ENCODE measurements around the gene ENTREP3.
"Not testable (repeated sequence)": the region's sequence is repeated elsewhere in the genome, so short reads cannot be mapped to it uniquely, and the experiment has no call there.

ENTREP3 gene

GRCh38 chr1:155247667-155248553 lies 7.4 kb downstream of the ENTREP3 start:
- H3K4me1 ChIP-seq (ENCODE audit: control insufficient read depth, insufficient read depth, low read depth, low read length), result peaks cover 13% of the 10 kb centered on the region
- H2BK12ac ChIP-seq (ENCODE audit: low read length in 2 of 2), result no peak overlapping the region
- H3K23ac ChIP-seq (ENCODE audit: low read length in 2 of 2), result no peak overlapping the region
- no peaks in the 10 kb centered on the region for H3K9me3 ChIP-seq (ENCODE audit: control insufficient read depth, low read length)
- H3K79me1 ChIP-seq (replicated peaks; ENCODE audit: low read length, poor library complexity, severe bottlenecking), result peaks cover 9% of the 10 kb centered on the region
- no peak overlapping the region for H2AFZ ChIP-seq (ENCODE audit: low read depth, low read length)
- H3K4ac ChIP-seq (ENCODE audit: low read depth in 1 of 2, low read length in 2 of 2), result no peak overlapping the region
- H3K4me3 ChIP-seq (ENCODE audit: insufficient read depth in 1 of 2, low read depth in 1 of 2, low read length in 2 of 2), result no peak overlapping the region
- no peak overlapping the region for H3K14ac ChIP-seq (ENCODE audit: low read length in 2 of 2)
- no peak overlapping the region for H2AK5ac ChIP-seq (ENCODE audit: low read length, severe bottlenecking)
- no peak overlapping the region for H2BK120ac ChIP-seq (ENCODE audit: low read depth, low read length)
- H4K91ac ChIP-seq (ENCODE audit: low read length), result no peak overlapping the region
- no peak for DNase-seq
- H3K27me3 ChIP-seq (ENCODE audit: control insufficient read depth in 1 of 2, insufficient read depth in 1 of 2, low read length in 2 of 2), result no peaks in the 10 kb centered on the region
- no peak overlapping the region for H3K9ac ChIP-seq (ENCODE audit: low read length)
- H2BK5ac ChIP-seq (ENCODE audit: low read depth, low read length, poor library complexity, severe bottlenecking), result no peak overlapping the region
- no peak overlapping the region for H3K4me2 ChIP-seq (ENCODE audit: low read length, poor library complexity, severe bottlenecking)
- H3K36me3 ChIP-seq (ENCODE audit: control insufficient read depth in 1 of 2, insufficient read depth in 2 of 2, low read depth in 1 of 2, low read length in 2 of 2), result peaks cover 41 to 43% of the 10 kb centered on the region in 2 experiments
- no peak overlapping the region for H3K18ac ChIP-seq (ENCODE audit: low read depth in 1 of 2, low read length in 2 of 2)
- H3K27ac ChIP-seq (ENCODE audit: low read length, poor library complexity, severe bottlenecking), result no peak overlapping the region
- 94% methylated on average over 26 of the region's 26 CpGs for WGBS
- H2BK15ac ChIP-seq (ENCODE audit: low read depth, poor library complexity, severe bottlenecking), result no peak overlapping the region
- no peak overlapping the region for H4K8ac ChIP-seq (ENCODE audit: low read length)

DNA sequence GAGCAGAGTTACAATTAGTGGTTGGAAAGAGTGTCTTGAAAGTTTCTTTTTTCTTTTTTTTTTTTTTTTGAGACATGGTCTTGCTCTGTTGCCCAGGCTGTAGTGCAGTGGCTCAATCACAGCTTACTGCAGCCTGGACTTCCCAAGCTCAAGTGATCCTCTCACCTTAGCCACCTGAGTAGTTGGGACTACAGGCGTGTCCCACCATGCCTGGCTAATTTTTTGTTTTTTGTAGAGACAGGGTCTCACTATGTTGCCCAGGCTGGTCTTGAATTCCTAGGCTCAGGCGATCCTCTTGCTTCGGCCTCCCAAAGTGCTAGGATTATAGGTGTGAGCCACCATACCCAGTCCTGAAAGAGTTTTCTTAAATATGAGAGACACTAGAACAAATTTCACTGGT lies 8.5 kb downstream of the ENTREP3 start:
- H2AK5ac ChIP-seq (ENCODE audit: low read length, severe bottlenecking); H4K91ac ChIP-seq (ENCODE audit: low read length); H3K9me3 ChIP-seq (ENCODE audit: control insufficient read depth, low read length); H3K79me1 ChIP-seq (replicated peaks; ENCODE audit: low read length, poor library complexity, severe bottlenecking); H3K14ac ChIP-seq (ENCODE audit: low read length in 2 of 2); H2BK5ac ChIP-seq (ENCODE audit: low read depth, low read length, poor library complexity, severe bottlenecking); H2BK15ac ChIP-seq (ENCODE audit: low read depth, poor library complexity, severe bottlenecking); H2BK120ac ChIP-seq (ENCODE audit: low read depth, low read length); H2BK12ac ChIP-seq (ENCODE audit: low read length in 2 of 2); H3K4me3 ChIP-seq (ENCODE audit: insufficient read depth in 1 of 2, low read depth in 1 of 2, low read length in 2 of 2); H3K4ac ChIP-seq (ENCODE audit: low read depth in 1 of 2, low read length in 2 of 2); H3K9ac ChIP-seq (ENCODE audit: low read length); H2AFZ ChIP-seq (ENCODE audit: low read depth, low read length); H3K27me3 ChIP-seq (ENCODE audit: control insufficient read depth in 1 of 2, insufficient read depth in 1 of 2, low read length in 2 of 2); H3K4me2 ChIP-seq (ENCODE audit: low read length, poor library complexity, severe bottlenecking); H3K23ac ChIP-seq (ENCODE audit: low read length in 2 of 2); H4K8ac ChIP-seq (ENCODE audit: low read length); H3K27ac ChIP-seq (ENCODE audit: low read length, poor library complexity, severe bottlenecking); H3K18ac ChIP-seq (ENCODE audit: low read depth in 1 of 2, low read length in 2 of 2); DNase-seq: not testable (repeated sequence)
- H3K36me3 ChIP-seq (ENCODE audit: control insufficient read depth in 1 of 2, insufficient read depth in 2 of 2, low read depth in 1 of 2, low read length in 2 of 2), result peaks cover 41 to 43% of the 10 kb centered on the region in 2 experiments
- 97% methylated on average over 3 of the region's 3 CpGs for WGBS
- peaks cover 13% of the 10 kb centered on the region for H3K4me1 ChIP-seq (ENCODE audit: control insufficient read depth, insufficient read depth, low read depth, low read length)

DNA sequence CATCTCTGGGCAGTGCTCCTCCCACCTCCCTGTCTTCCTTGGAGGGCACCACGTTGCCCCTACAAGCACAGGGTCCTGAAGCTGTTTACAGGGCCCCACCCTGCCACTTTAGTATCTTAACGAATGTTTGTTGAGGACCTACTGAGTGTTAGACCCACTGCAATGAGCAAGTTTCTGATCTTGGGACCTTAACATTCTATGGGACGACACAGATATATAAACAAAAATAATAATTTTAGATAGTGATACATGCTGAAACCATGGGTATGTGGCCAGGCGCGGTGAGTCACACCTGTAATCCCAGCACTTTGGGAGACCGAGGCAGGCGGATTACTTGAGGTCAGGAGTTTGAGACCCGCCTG lies 10.1 kb downstream of the ENTREP3 start:
- Histone ChIP-seq H3K9ac (ENCODE audit: low read length) (peak overlapping the region; percentile 91), H2BK12ac (ENCODE audit: low read length in 2 of 2) (no peak overlapping the region), H4K91ac (ENCODE audit: low read length) (peak overlapping the region; percentile 75), H2AFZ (ENCODE audit: low read depth, low read length) (peak overlapping the region; percentile 30), H3K18ac (ENCODE audit: low read depth in 1 of 2, low read length in 2 of 2) (peak overlapping the region; percentile 42 to 67), H2BK15ac (ENCODE audit: low read depth, poor library complexity, severe bottlenecking) (no peak overlapping the region), H3K36me3 (ENCODE audit: control insufficient read depth in 1 of 2, insufficient read depth in 2 of 2, low read depth in 1 of 2, low read length in 2 of 2) (peaks cover 29 to 35% of the 10 kb centered on the region in 2 experiments), H3K23ac (ENCODE audit: low read length in 2 of 2) (no peak overlapping the region), H3K4me2 (ENCODE audit: low read length, poor library complexity, severe bottlenecking) (peak overlapping the region; percentile 73), H2BK120ac (ENCODE audit: low read depth, low read length) (no peak overlapping the region), H3K14ac (ENCODE audit: low read length in 2 of 2) (no peak overlapping the region), H3K4me3 (ENCODE audit: insufficient read depth in 1 of 2, low read depth in 1 of 2, low read length in 2 of 2) (peak overlapping the region; percentile 50 to 79), H3K9me3 (ENCODE audit: control insufficient read depth, low read length) (no peaks in the 10 kb centered on the region), H2BK5ac (ENCODE audit: low read depth, low read length, poor library complexity, severe bottlenecking) (no peak overlapping the region), H3K4ac (ENCODE audit: low read depth in 1 of 2, low read length in 2 of 2) (peak overlapping the region in 1 of 2 experiments; percentile 29), H3K79me1 (replicated peaks; ENCODE audit: low read length, poor library complexity, severe bottlenecking) (peaks cover 1% of the 10 kb centered on the region), H2AK5ac (ENCODE audit: low read length, severe bottlenecking) (no peak overlapping the region), H3K27me3 (ENCODE audit: control insufficient read depth in 1 of 2, insufficient read depth in 1 of 2, low read length in 2 of 2) (no peaks in the 10 kb centered on the region), H4K8ac (ENCODE audit: low read length) (peak overlapping the region; percentile 91), H3K4me1 (ENCODE audit: control insufficient read depth, insufficient read depth, low read depth, low read length) (peaks cover 9% of the 10 kb centered on the region), H3K27ac (ENCODE audit: low read length, poor library complexity, severe bottlenecking) (peak overlapping the region; percentile 69)
- no peak for DNase-seq
- 74% methylated on average over 5 of the region's 8 CpGs for WGBS

DNA sequence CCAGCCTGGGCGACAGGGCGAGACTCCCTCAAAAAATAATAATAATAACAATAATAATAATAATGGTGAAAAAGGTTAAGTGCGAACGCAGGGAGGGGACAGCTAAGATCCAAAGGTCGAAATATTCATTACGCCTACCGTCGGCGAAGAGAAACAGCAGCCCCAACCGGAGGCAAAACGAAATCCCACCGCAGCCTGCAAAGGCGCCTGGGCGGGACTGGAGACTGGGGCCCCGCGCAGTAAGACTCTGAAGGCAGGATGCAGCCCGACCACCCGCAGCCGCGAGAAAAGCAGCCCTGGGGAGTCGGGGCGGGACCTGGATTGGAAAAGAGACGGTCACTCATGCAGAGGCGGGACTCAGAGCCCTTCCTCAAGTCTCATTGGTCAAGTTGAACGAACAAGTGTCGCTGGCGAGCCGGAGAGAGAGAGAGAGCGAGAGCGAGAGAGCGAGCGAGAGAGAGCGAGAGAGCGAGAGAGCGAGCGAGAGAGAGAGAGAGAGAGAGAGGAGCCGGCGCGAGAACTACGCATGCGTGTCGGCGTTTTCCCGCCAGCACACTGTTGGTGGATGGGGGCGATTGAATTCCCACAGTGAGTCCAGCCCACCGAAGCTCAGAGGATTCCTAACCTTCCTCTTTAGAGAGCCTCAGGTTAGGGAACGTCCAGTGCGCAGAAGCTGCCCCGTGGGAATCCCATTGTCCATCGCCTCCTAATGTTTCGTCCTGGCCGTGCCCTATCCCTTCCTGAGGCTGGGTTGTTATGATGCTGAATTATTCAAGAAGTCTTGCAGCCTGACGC lies 10.7 kb downstream of the ENTREP3 start:
- H3K27ac ChIP-seq (ENCODE audit: low read length, poor library complexity, severe bottlenecking), result peak overlapping the region; percentile 75
- H3K4me2 ChIP-seq (ENCODE audit: low read length, poor library complexity, severe bottlenecking), result peak overlapping the region; percentile 73
- peak overlapping the region; percentile 42 to 67 for H3K18ac ChIP-seq (ENCODE audit: low read depth in 1 of 2, low read length in 2 of 2)
- H3K36me3 ChIP-seq (ENCODE audit: control insufficient read depth in 1 of 2, insufficient read depth in 2 of 2, low read depth in 1 of 2, low read length in 2 of 2), result peaks cover 29 to 35% of the 10 kb centered on the region in 2 experiments
- peak overlapping the region; percentile 30 for H2AFZ ChIP-seq (ENCODE audit: low read depth, low read length)
- under 1% methylated on average over 36 of the region's 53 CpGs for WGBS
- no peak overlapping the region for H2BK5ac ChIP-seq (ENCODE audit: low read depth, low read length, poor library complexity, severe bottlenecking)
- peak; percentile 100 for DNase-seq
- H3K23ac ChIP-seq (ENCODE audit: low read length in 2 of 2), result no peak overlapping the region
- peak overlapping the region; percentile 60 to 79 for H3K4me3 ChIP-seq (ENCODE audit: insufficient read depth in 1 of 2, low read depth in 1 of 2, low read length in 2 of 2)
- peak overlapping the region; percentile 75 for H4K91ac ChIP-seq (ENCODE audit: low read length)
- H3K4me1 ChIP-seq (ENCODE audit: control insufficient read depth, insufficient read depth, low read depth, low read length), result peaks cover 11% of the 10 kb centered on the region
- H3K9me3 ChIP-seq (ENCODE audit: control insufficient read depth, low read length), result no peaks in the 10 kb centered on the region
- peak overlapping the region; percentile 91 for H3K9ac ChIP-seq (ENCODE audit: low read length)
- H2BK15ac ChIP-seq (ENCODE audit: low read depth, poor library complexity, severe bottlenecking), result no peak overlapping the region
- no peak overlapping the region for H2BK12ac ChIP-seq (ENCODE audit: low read length in 2 of 2)
- no peak overlapping the region for H2AK5ac ChIP-seq (ENCODE audit: low read length, severe bottlenecking)
- no peak overlapping the region for H2BK120ac ChIP-seq (ENCODE audit: low read depth, low read length)
- no peaks in the 10 kb centered on the region for H3K27me3 ChIP-seq (ENCODE audit: control insufficient read depth in 1 of 2, insufficient read depth in 1 of 2, low read length in 2 of 2)
- H4K8ac ChIP-seq (ENCODE audit: low read length), result peak overlapping the region; percentile 91
- H3K14ac ChIP-seq (ENCODE audit: low read length in 2 of 2), result no peak overlapping the region
- H3K4ac ChIP-seq (ENCODE audit: low read depth in 1 of 2, low read length in 2 of 2), result peak overlapping the region in 1 of 2 experiments; percentile 29
- H3K79me1 ChIP-seq (replicated peaks; ENCODE audit: low read length, poor library complexity, severe bottlenecking), result peaks cover 1% of the 10 kb centered on the region
